ENCODE measurements around the gene PPFIA3.

Gene PPFIA3

DNA sequence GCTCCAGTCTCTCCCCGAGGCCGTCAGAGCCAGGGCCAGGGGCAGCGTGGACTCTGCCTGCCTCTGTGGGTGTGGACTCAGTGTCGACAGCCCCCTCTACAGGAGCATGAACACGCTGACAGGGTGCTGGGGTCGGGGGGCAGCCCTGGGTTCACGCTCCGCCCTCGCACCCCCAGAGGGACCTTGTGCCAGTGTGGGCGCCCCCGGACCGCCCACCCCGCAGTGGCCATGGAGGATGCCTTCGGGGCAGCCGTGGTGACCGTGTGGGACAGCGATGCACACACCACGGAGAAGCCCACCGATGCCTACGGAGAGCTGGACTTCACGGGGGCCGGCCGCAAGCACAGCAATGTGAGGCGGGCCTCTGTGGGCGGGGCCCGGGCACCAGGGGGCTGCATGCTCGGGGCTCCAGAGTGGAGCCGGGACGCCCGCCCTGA is 46.5 kb downstream of the PPFIA3 start:
- no peaks in the 10 kb centered on the region for H3K4me1 ChIP-seq (ENCODE audit: control insufficient read depth, low read depth, low read length)
- DNase-seq: no peak
- H3K27me3 ChIP-seq (ENCODE audit: insufficient read depth, low read length, poor library complexity): no peaks in the 10 kb centered on the region
- no peak overlapping the region for H3K27ac ChIP-seq (ENCODE audit: low read depth, low read length)
- H3K79me2 ChIP-seq (ENCODE audit: control insufficient read depth, insufficient read depth, low read length): no peaks in the 10 kb centered on the region
- peak overlapping the region; percentile 59 for H3K9ac ChIP-seq (ENCODE audit: low read length)
- H2BK120ac ChIP-seq (ENCODE audit: low read depth, low read length): no peak overlapping the region
- H3K79me1 ChIP-seq (ENCODE audit: low read length): no peaks in the 10 kb centered on the region
- H4K8ac ChIP-seq (ENCODE audit: low read depth, low read length): no peak overlapping the region
- peak overlapping the region; percentile 23 for H3K4me2 ChIP-seq (ENCODE audit: low read length)
- no peaks in the 10 kb centered on the region for H3K36me3 ChIP-seq (ENCODE audit: control insufficient read depth, insufficient read depth, low read length)
- H2AK5ac ChIP-seq (ENCODE audit: low read length): no peak overlapping the region
- H3K56ac ChIP-seq (ENCODE audit: low read length): peak overlapping the region; percentile 54
- no CpG with 5 or more reads among the region's 30 CpGs for WGBS (ENCODE audit: extremely low coverage, insufficient coverage, low lambda C conversion rate)
- H3K4me3 ChIP-seq (ENCODE audit: low read length): no peak overlapping the region
- no peak overlapping the region for H3K23ac ChIP-seq (ENCODE audit: low read length)
- no peak overlapping the region for H4K5ac ChIP-seq (ENCODE audit: low read length)
- no peak overlapping the region for H2BK15ac ChIP-seq (replicated peaks; ENCODE audit: low read depth)
- H2BK5ac ChIP-seq (ENCODE audit: low read length): no peak overlapping the region
- H3K18ac ChIP-seq (ENCODE audit: low read length): no peak overlapping the region
- no peak overlapping the region for H3K4ac ChIP-seq (ENCODE audit: low read depth, low read length)

DNA sequence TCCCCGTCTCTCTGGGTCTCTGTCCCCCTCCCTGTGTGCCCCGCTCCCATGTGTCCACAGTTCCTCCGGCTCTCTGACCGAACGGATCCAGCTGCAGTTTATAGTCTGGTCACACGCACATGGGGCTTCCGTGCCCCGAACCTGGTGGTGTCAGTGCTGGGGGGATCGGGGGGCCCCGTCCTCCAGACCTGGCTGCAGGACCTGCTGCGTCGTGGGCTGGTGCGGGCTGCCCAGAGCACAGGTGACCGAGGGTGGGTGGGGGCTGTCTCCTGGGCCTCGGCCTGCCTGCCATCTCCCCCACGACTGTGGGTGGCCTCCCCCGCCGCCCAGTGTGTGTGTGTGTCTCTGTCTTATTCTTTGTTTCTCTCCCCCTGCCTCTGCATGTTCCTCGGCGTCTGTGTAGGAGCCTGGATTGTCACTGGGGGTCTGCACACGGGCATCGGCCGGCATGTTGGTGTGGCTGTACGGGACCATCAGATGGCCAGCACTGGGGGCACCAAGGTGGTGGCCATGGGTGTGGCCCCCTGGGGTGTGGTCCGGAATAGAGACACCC is 48.6 kb downstream of the PPFIA3 start:
- Histone ChIP-seq H3K4me1 (ENCODE audit: control insufficient read depth, low read depth, low read length) (no peaks in the 10 kb centered on the region), H3K23ac (ENCODE audit: low read length) (no peak overlapping the region), H2BK5ac (ENCODE audit: low read length) (no peak overlapping the region), H2BK15ac (replicated peaks; ENCODE audit: low read depth) (no peak overlapping the region), H3K27ac (ENCODE audit: low read depth, low read length) (no peak overlapping the region), H3K9ac (ENCODE audit: low read length) (no peak overlapping the region), H2AK5ac (ENCODE audit: low read length) (no peak overlapping the region), H3K4me3 (ENCODE audit: low read length) (no peak overlapping the region), H3K27me3 (ENCODE audit: insufficient read depth, low read length, poor library complexity) (no peaks in the 10 kb centered on the region), H3K36me3 (ENCODE audit: control insufficient read depth, insufficient read depth, low read length) (no peaks in the 10 kb centered on the region), H3K56ac (ENCODE audit: low read length) (no peak overlapping the region), H2BK120ac (ENCODE audit: low read depth, low read length) (no peak overlapping the region), H3K79me1 (ENCODE audit: low read length) (no peaks in the 10 kb centered on the region), H4K5ac (ENCODE audit: low read length) (no peak overlapping the region), H3K4me2 (ENCODE audit: low read length) (no peak overlapping the region), H3K4ac (ENCODE audit: low read depth, low read length) (no peak overlapping the region), H3K18ac (ENCODE audit: low read length) (no peak overlapping the region), H4K8ac (ENCODE audit: low read depth, low read length) (no peak overlapping the region), H3K79me2 (ENCODE audit: control insufficient read depth, insufficient read depth, low read length) (no peaks in the 10 kb centered on the region)
- WGBS (ENCODE audit: extremely low coverage, insufficient coverage, low lambda C conversion rate): no CpG with 5 or more reads among the region's 25 CpGs
- DNase-seq: no peak

DNA sequence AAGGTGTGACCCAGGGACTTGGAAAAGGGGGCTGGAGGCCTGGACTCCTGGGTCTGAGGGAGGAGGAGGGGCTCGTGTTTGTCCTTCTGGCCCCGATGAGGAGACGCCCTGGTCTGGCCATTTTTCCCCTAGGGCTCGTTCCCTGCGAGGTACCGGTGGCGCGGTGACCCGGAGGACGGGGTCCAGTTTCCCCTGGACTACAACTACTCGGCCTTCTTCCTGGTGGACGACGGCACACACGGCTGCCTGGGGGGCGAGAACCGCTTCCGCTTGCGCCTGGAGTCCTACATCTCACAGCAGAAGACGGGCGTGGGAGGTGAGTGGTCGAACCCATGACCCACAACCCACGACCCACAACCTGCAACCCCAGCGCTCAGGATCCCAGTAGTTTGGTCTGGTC is 49.1 kb downstream of the PPFIA3 start:
- no peaks in the 10 kb centered on the region for H3K4me1 ChIP-seq (ENCODE audit: control insufficient read depth, low read depth, low read length)
- no peak overlapping the region for H3K23ac ChIP-seq (ENCODE audit: low read length)
- no peak overlapping the region for H2BK5ac ChIP-seq (ENCODE audit: low read length)
- H3K4me3 ChIP-seq (ENCODE audit: low read length): no peak overlapping the region
- H2BK120ac ChIP-seq (ENCODE audit: low read depth, low read length): no peak overlapping the region
- no CpG with 5 or more reads among the region's 23 CpGs for WGBS (ENCODE audit: extremely low coverage, insufficient coverage, low lambda C conversion rate)
- no peaks in the 10 kb centered on the region for H3K79me2 ChIP-seq (ENCODE audit: control insufficient read depth, insufficient read depth, low read length)
- no peaks in the 10 kb centered on the region for H3K27me3 ChIP-seq (ENCODE audit: insufficient read depth, low read length, poor library complexity)
- DNase-seq: no peak
- H3K27ac ChIP-seq (ENCODE audit: low read depth, low read length): no peak overlapping the region
- no peaks in the 10 kb centered on the region for H3K79me1 ChIP-seq (ENCODE audit: low read length)
- no peak overlapping the region for H4K8ac ChIP-seq (ENCODE audit: low read depth, low read length)
- H3K18ac ChIP-seq (ENCODE audit: low read length): no peak overlapping the region
- no peak overlapping the region for H2BK15ac ChIP-seq (replicated peaks; ENCODE audit: low read depth)
- H2AK5ac ChIP-seq (ENCODE audit: low read length): no peak overlapping the region
- no peak overlapping the region for H3K56ac ChIP-seq (ENCODE audit: low read length)
- H3K9ac ChIP-seq (ENCODE audit: low read length): no peak overlapping the region
- H3K4ac ChIP-seq (ENCODE audit: low read depth, low read length): no peak overlapping the region
- H4K5ac ChIP-seq (ENCODE audit: low read length): no peak overlapping the region
- no peak overlapping the region for H3K4me2 ChIP-seq (ENCODE audit: low read length)
- H3K36me3 ChIP-seq (ENCODE audit: control insufficient read depth, insufficient read depth, low read length): no peaks in the 10 kb centered on the region

DNA sequence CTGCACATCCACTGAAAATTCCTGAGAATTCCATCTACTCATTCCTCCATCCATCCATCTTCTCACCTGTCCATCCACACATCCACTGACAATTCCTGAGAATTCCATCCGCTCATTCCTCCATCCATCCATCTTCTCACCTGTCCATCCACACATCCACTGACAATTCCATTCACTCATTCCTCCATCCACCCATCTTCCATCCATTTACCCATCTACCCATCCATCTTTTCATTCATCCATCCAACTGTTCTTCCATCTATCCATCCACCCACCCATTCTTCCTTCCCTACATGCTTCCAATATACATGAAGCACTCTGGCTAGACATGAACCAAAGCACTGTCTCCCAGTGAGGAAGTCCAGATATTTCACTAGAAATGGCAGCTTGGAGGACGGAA is 53.9 kb downstream of the PPFIA3 start:
- no peak overlapping the region for H3K4me3 ChIP-seq (ENCODE audit: low read length)
- H3K27me3 ChIP-seq (ENCODE audit: insufficient read depth, low read length, poor library complexity): no peaks in the 10 kb centered on the region
- no peaks in the 10 kb centered on the region for H3K4me1 ChIP-seq (ENCODE audit: control insufficient read depth, low read depth, low read length)
- no peak overlapping the region for H2BK15ac ChIP-seq (replicated peaks; ENCODE audit: low read depth)
- no peak overlapping the region for H3K4ac ChIP-seq (ENCODE audit: low read depth, low read length)
- no peak overlapping the region for H4K8ac ChIP-seq (ENCODE audit: low read depth, low read length)
- no peak overlapping the region for H3K9ac ChIP-seq (ENCODE audit: low read length)
- no peak overlapping the region for H3K56ac ChIP-seq (ENCODE audit: low read length)
- no peak overlapping the region for H2AK5ac ChIP-seq (ENCODE audit: low read length)
- H3K18ac ChIP-seq (ENCODE audit: low read length): no peak overlapping the region
- no peak overlapping the region for H4K5ac ChIP-seq (ENCODE audit: low read length)
- no peaks in the 10 kb centered on the region for H3K79me1 ChIP-seq (ENCODE audit: low read length)
- H2BK5ac ChIP-seq (ENCODE audit: low read length): no peak overlapping the region
- H3K23ac ChIP-seq (ENCODE audit: low read length): no peak overlapping the region
- no CpG with 5 or more reads among the region's 2 CpGs for WGBS (ENCODE audit: extremely low coverage, insufficient coverage, low lambda C conversion rate)
- H3K79me2 ChIP-seq (ENCODE audit: control insufficient read depth, insufficient read depth, low read length): no peaks in the 10 kb centered on the region
- H3K4me2 ChIP-seq (ENCODE audit: low read length): no peak overlapping the region
- no peak overlapping the region for H3K27ac ChIP-seq (ENCODE audit: low read depth, low read length)
- no peak overlapping the region for H2BK120ac ChIP-seq (ENCODE audit: low read depth, low read length)
- DNase-seq: no peak
- H3K36me3 ChIP-seq (ENCODE audit: control insufficient read depth, insufficient read depth, low read length): no peaks in the 10 kb centered on the region

DNA sequence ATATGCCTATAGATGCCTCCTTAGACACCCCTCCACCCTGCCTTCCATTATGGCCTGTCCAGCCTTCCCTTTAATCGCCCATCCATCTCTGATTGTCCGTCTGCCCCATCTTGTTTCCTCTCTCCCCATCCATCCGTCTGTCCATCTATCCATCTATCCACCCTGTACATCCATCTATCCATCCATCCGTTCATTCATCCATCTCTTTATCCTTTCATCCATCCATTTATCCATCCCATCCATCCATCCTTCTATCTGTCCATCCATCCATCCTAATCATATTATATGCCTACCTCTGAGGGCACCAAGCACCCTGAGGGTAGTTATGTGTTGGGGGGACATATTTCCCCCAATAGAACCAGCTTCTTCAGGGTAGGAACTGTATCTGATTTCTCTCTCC is 61.3 kb downstream of the PPFIA3 start:
- Histone ChIP-seq H3K36me3 (ENCODE audit: control insufficient read depth, insufficient read depth, low read length) (no peaks in the 10 kb centered on the region), H3K56ac (ENCODE audit: low read length) (no peak overlapping the region), H2BK15ac (replicated peaks; ENCODE audit: low read depth) (no peak overlapping the region), H2BK120ac (ENCODE audit: low read depth, low read length) (no peak overlapping the region), H4K8ac (ENCODE audit: low read depth, low read length) (no peak overlapping the region), H3K4me1 (ENCODE audit: control insufficient read depth, low read depth, low read length) (no peaks in the 10 kb centered on the region), H2BK5ac (ENCODE audit: low read length) (no peak overlapping the region), H3K79me2 (ENCODE audit: control insufficient read depth, insufficient read depth, low read length) (no peaks in the 10 kb centered on the region), H3K79me1 (ENCODE audit: low read length) (no peaks in the 10 kb centered on the region), H3K23ac (ENCODE audit: low read length) (no peak overlapping the region), H3K4me2 (ENCODE audit: low read length) (no peak overlapping the region), H3K9ac (ENCODE audit: low read length) (no peak overlapping the region), H4K5ac (ENCODE audit: low read length) (no peak overlapping the region), H3K18ac (ENCODE audit: low read length) (no peak overlapping the region), H3K4ac (ENCODE audit: low read depth, low read length) (no peak overlapping the region), H3K27ac (ENCODE audit: low read depth, low read length) (no peak overlapping the region), H3K4me3 (ENCODE audit: low read length) (no peak overlapping the region), H3K27me3 (ENCODE audit: insufficient read depth, low read length, poor library complexity) (no peaks in the 10 kb centered on the region), H2AK5ac (ENCODE audit: low read length) (no peak overlapping the region)
- DNase-seq: no peak
- WGBS (ENCODE audit: extremely low coverage, insufficient coverage, low lambda C conversion rate): 100% methylated on average over 1 of the region's 4 CpGs
